ENCODE measurements around the gene TIAM1.

- TF ChIP-seq CTCF (IDR thresholded peaks at IDR 0.05; ENCODE audit: low read depth, low read length), result no peak
- TF ChIP-seq EZH2phosphoT487 (IDR thresholded peaks at IDR 0.05; ENCODE audit: low read depth), result no peak
Measured at GRCh38 chr21:31356440-31356839, 12.4 kb upstream of the TIAM1 start.

All from OCI-LY3 (cell line).